ENCODE data around the gene XDH.

The XDH gene

DNA sequence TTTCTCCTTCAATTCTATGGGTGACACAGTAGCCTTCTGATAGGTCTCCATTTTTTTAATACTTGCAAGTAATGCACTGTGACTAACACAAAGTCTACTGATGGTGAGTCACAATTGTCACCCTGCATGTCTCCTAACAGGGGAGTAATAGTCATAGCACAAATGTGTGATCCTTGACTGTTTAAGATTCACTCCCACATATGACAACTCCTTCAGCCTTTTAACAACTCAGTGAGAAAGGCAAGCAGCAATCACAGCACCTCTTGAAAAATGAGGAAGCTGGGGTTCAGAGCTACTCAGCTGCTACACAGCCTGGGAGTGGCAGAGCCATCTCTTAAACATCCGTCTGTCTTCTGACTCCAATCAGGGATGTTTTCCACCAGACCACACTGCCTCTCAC lies 116.8 kb downstream of the XDH start:
- no peaks in the 10 kb centered on the region for H3K9me3 ChIP-seq (ENCODE audit: insufficient read depth, low read length)
- H3K4me2 ChIP-seq (ENCODE audit: low read depth, low read length, poor library complexity, severe bottlenecking): no peak overlapping the region
- no peak overlapping the region for H3K4me3 ChIP-seq (ENCODE audit: insufficient read depth, low read length, poor library complexity, severe bottlenecking)
- H3K36me3 ChIP-seq (ENCODE audit: low read length): no peaks in the 10 kb centered on the region
- no peak overlapping the region for H3K9ac ChIP-seq (ENCODE audit: low read length)
- no peak overlapping the region for H3K27ac ChIP-seq (ENCODE audit: low read depth, low read length)
- H3F3A ChIP-seq (ENCODE audit: insufficient read depth): no peaks in the 10 kb centered on the region
- H3K27me3 ChIP-seq (ENCODE audit: low read length): no peaks in the 10 kb centered on the region
- H3K9me2 ChIP-seq (replicated peaks; ENCODE audit: insufficient read depth, low read length): no peaks in the 10 kb centered on the region
- no peaks in the 10 kb centered on the region for H4K20me1 ChIP-seq (ENCODE audit: low read depth, low read length)
- H2AFZ ChIP-seq (ENCODE audit: low read depth, low read length, severe bottlenecking): no peak overlapping the region
- H3K79me2 ChIP-seq (ENCODE audit: insufficient read depth, low read length): no peaks in the 10 kb centered on the region
- TF ChIP-seq, protein P1, sequence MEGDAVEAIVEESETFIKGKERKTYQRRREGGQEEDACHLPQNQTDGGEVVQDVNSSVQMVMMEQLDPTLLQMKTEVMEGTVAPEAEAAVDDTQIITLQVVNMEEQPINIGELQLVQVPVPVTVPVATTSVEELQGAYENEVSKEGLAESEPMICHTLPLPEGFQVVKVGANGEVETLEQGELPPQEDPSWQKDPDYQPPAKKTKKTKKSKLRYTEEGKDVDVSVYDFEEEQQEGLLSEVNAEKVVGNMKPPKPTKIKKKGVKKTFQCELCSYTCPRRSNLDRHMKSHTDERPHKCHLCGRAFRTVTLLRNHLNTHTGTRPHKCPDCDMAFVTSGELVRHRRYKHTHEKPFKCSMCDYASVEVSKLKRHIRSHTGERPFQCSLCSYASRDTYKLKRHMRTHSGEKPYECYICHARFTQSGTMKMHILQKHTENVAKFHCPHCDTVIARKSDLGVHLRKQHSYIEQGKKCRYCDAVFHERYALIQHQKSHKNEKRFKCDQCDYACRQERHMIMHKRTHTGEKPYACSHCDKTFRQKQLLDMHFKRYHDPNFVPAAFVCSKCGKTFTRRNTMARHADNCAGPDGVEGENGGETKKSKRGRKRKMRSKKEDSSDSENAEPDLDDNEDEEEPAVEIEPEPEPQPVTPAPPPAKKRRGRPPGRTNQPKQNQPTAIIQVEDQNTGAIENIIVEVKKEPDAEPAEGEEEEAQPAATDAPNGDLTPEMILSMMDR (IDR thresholded peaks at IDR 0.05; ENCODE audit: insufficient read depth, low read length, poor library complexity, severe bottlenecking): no peak
- TF ChIP-seq EZH2phosphoT487 (conservative IDR thresholded peaks at IDR 0.05; ENCODE audit: low read length): no peak

DNA sequence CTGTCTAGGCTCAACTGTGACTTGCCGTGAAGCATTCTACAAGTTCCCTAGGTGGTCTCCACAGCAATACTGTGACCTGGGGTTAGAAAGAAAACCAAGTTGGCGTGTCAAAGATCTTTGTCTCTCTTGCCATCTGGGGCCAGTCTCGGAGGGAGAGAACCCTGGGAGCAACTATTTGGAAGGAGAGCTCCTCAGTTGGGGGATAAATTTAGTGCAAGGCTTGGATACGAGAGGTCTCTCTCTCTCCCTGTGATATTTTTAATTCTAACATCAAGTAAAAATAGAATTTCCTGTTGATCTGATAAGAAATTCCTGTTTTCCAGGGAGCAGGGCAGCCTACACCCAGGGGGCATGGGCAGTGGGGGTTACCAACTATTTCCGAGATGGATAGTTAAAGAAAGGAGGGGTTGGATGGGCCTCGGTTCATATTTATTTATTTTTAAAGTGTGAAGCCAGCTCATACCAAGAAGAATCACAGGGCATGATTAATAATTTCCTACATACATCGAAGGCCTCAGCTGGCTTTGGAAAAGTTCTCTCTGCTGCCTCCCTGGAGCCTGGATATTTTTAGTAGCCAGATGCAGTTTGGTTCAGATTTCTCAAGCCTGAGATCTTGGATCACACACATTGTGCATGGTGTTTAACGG lies 117.8 kb downstream of the XDH start:
- TF ChIP-seq, protein P1 (IDR thresholded peaks at IDR 0.05; ENCODE audit: insufficient read depth, low read length, poor library complexity, severe bottlenecking): no peak
- no peak for TF ChIP-seq EZH2phosphoT487 (conservative IDR thresholded peaks at IDR 0.05; ENCODE audit: low read length)
- Histone ChIP-seq H3K27me3 (ENCODE audit: low read length) (no peaks in the 10 kb centered on the region), H3F3A (ENCODE audit: insufficient read depth) (no peaks in the 10 kb centered on the region), H3K27ac (ENCODE audit: low read depth, low read length) (no peak overlapping the region), H3K79me2 (ENCODE audit: insufficient read depth, low read length) (no peaks in the 10 kb centered on the region), H3K9me3 (ENCODE audit: insufficient read depth, low read length) (no peaks in the 10 kb centered on the region), H3K9ac (ENCODE audit: low read length) (no peak overlapping the region), H3K4me3 (ENCODE audit: insufficient read depth, low read length, poor library complexity, severe bottlenecking) (no peak overlapping the region), H3K4me2 (ENCODE audit: low read depth, low read length, poor library complexity, severe bottlenecking) (no peak overlapping the region), H3K9me2 (replicated peaks; ENCODE audit: insufficient read depth, low read length) (no peaks in the 10 kb centered on the region), H4K20me1 (ENCODE audit: low read depth, low read length) (no peaks in the 10 kb centered on the region), H2AFZ (ENCODE audit: low read depth, low read length, severe bottlenecking) (no peak overlapping the region), H3K36me3 (ENCODE audit: low read length) (no peaks in the 10 kb centered on the region)

DNA sequence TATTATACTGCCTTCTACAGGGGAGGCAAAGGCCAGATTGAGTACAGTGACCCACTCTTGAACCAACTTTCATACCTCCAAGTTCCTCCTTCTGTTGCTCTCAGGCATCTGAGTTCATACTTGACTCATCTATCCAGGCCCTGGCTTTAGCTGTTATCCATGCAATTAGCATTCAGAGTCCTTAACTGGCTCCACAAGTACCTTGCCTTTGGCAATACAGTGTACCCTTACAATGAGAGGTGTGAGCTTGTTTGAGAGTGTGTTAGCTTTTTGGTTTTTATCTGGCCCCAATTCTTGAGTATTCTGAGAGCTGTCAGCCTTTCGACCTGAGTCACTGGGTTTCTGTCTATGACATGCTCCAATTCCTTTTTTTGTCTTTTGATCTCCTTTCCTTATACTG lies 120.3 kb downstream of the XDH start:
- Histone ChIP-seq H3K4me3 (ENCODE audit: insufficient read depth, low read length, poor library complexity, severe bottlenecking) (no peak overlapping the region), H3K36me3 (ENCODE audit: low read length) (no peaks in the 10 kb centered on the region)

More for the DNA sequence above, 120.3 kb downstream of the XDH start:
- Histone ChIP-seq H3K9me3 (ENCODE audit: insufficient read depth, low read length) (no peaks in the 10 kb centered on the region), H3K9me2 (replicated peaks; ENCODE audit: insufficient read depth, low read length) (no peaks in the 10 kb centered on the region), H3K27me3 (ENCODE audit: low read length) (no peaks in the 10 kb centered on the region), H2AFZ (ENCODE audit: low read depth, low read length, severe bottlenecking) (no peak overlapping the region), H3K9ac (ENCODE audit: low read length) (no peak overlapping the region), H4K20me1 (ENCODE audit: low read depth, low read length) (no peaks in the 10 kb centered on the region), H3K4me2 (ENCODE audit: low read depth, low read length, poor library complexity, severe bottlenecking) (no peak overlapping the region), H3F3A (ENCODE audit: insufficient read depth) (no peaks in the 10 kb centered on the region), H3K27ac (ENCODE audit: low read depth, low read length) (no peak overlapping the region), H3K79me2 (ENCODE audit: insufficient read depth, low read length) (no peaks in the 10 kb centered on the region)
- no peak for TF ChIP-seq EZH2phosphoT487 (conservative IDR thresholded peaks at IDR 0.05; ENCODE audit: low read length)
- TF ChIP-seq, protein P1 (IDR thresholded peaks at IDR 0.05; ENCODE audit: insufficient read depth, low read length, poor library complexity, severe bottlenecking): no peak
